Measurements from ENCODE around the gene HPSE2. TPM values are rescaled to one million over a fixed set of nuclear protein-coding genes. Genes with fewer than 3 reads are reported as not detected.
A peak's percentile ranks its signal among the peaks of the same experiment; 100 is the strongest.

The HPSE2 gene
- polyA plus RNA-seq, 1 of the 3 experiments (the other 2 are of a cell fraction) = not detected

DNA sequence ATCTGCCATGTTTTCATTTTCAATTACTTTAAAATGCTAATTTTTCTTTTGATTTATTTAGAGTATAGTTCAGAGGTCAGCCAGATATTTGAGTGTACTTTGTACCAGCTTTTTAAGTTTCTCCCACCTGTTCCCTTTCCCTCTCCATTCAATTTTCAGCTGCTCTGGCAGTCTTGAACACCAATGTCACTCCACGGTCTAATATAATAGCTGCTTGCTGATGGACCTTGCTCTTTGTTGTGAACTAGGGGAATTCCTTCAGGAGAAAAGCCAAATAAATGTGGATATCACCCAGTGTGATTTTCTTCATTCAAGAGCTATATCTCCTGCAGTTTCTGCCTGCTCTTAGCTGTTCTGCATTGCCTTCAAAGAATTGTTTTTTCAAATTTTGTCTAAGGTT is 785.0 kb downstream of the HPSE2 start:
- no peak for TF ChIP-seq RFX5 (IDR thresholded peaks at IDR 0.05; ENCODE audit: low read length)
- H3K27ac ChIP-seq (ENCODE audit: low read depth in 2 of 2, low read length in 1 of 2) = no peak overlapping the region
- H4K20me1 ChIP-seq (ENCODE audit: insufficient read depth) = no peaks in the 10 kb centered on the region
- ChIA-PET POLR2A (no interaction called here), CTCF (no interaction called here)
- no peak overlapping the region for H2AFZ ChIP-seq (ENCODE audit: low read depth)
- no peak overlapping the region for H3K4me2 ChIP-seq
- H3F3A ChIP-seq (replicated peaks; ENCODE audit: insufficient read depth) = no peaks in the 10 kb centered on the region
- H3K4me1 ChIP-seq (ENCODE audit: control insufficient read depth in 1 of 2, insufficient read depth in 2 of 2, low read depth in 1 of 2, low read length in 1 of 2) = peaks cover 0 to 11% of the 10 kb centered on the region in 2 experiments; a peak in 1 of 4 replicates
- WGBS (ENCODE audit: low lambda C conversion rate) = 24% methylated on average over 1 of the region's 1 CpG
- no peak overlapping the region for H3K4me3 ChIP-seq (ENCODE audit: low read depth in 2 of 2, low read length in 1 of 2)
- no peaks in the 10 kb centered on the region for H3K36me3 ChIP-seq (replicated peaks in 1 of 2; ENCODE audit: control insufficient read depth in 1 of 2, insufficient read depth in 2 of 2, low read length in 1 of 2)
- H3K9me2 ChIP-seq = no peaks in the 10 kb centered on the region; the same call in 1 of the 2 replicates
- peaks cover 5% of the 10 kb centered on the region; the same call in 1 of the 2 replicates for H3K79me2 ChIP-seq (ENCODE audit: insufficient read depth)
- DNase-seq = no peak
- H3K9me3 ChIP-seq = peaks cover 4% of the 10 kb centered on the region; the same call in 1 of the 2 replicates
- no peak overlapping the region for H3K9ac ChIP-seq
- no peaks in the 10 kb centered on the region; the same call in 1 of the 2 replicates for H3K27me3 ChIP-seq (ENCODE audit: insufficient read depth)

DNA sequence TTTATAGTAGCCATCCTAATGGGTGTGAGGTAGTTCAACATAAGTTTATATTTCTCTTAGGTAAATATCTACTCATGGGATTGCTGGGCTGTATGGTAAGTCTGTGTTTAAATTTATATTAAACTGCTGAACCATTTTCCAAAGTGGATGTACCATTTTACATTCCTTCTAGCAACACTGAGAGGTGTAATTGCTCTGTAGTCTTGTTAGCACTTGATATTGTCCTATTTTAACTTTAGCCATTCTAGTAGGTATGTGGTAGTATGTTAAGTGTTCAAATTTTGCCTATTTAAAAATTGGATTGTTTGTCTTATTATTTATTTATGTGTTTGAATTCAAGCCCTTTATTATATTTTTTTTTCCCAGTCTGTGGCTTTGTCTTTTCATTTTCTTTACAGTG is 786.4 kb downstream of the HPSE2 start:
- peaks cover 4% of the 10 kb centered on the region; the same call in 1 of the 2 replicates for H3K9me3 ChIP-seq
- no peak overlapping the region for H2AFZ ChIP-seq (ENCODE audit: low read depth)
- POLR2A ChIA-PET = no interaction called here
- peaks cover 5% of the 10 kb centered on the region; the same call in 1 of the 2 replicates for H3K79me2 ChIP-seq (ENCODE audit: insufficient read depth)
- H3K4me2 ChIP-seq = no peak overlapping the region
- H3K36me3 ChIP-seq (replicated peaks in 1 of 2; ENCODE audit: control insufficient read depth in 1 of 2, insufficient read depth in 2 of 2, low read length in 1 of 2) = peaks cover 0 to 11% of the 10 kb centered on the region in 2 experiments
- peaks cover 0 to 11% of the 10 kb centered on the region in 2 experiments; a peak in 1 of 4 replicates for H3K4me1 ChIP-seq (ENCODE audit: control insufficient read depth in 1 of 2, insufficient read depth in 2 of 2, low read depth in 1 of 2, low read length in 1 of 2)
- DNase-seq = no peak
- H3K9me2 ChIP-seq = no peaks in the 10 kb centered on the region; the same call in 1 of the 2 replicates
- no peak overlapping the region for H3K9ac ChIP-seq
- H3K27me3 ChIP-seq (ENCODE audit: insufficient read depth) = no peaks in the 10 kb centered on the region; the same call in 1 of the 2 replicates
- H3F3A ChIP-seq (replicated peaks; ENCODE audit: insufficient read depth) = no peaks in the 10 kb centered on the region
- H3K4me3 ChIP-seq (ENCODE audit: low read depth in 2 of 2, low read length in 1 of 2) = no peak overlapping the region
- CTCF ChIA-PET = no interaction called here
- TF ChIP-seq POLR2AphosphoS5 (IDR thresholded peaks at IDR 0.05; ENCODE audit: low read depth, low read length) (no peak), FOXM1 (IDR thresholded peaks at IDR 0.05; ENCODE audit: low read depth) (no peak), MEF2A (IDR thresholded peaks at IDR 0.05; ENCODE audit: borderline replicate concordance, low read depth) (no peak)
- TF ChIP-seq, protein P1, sequence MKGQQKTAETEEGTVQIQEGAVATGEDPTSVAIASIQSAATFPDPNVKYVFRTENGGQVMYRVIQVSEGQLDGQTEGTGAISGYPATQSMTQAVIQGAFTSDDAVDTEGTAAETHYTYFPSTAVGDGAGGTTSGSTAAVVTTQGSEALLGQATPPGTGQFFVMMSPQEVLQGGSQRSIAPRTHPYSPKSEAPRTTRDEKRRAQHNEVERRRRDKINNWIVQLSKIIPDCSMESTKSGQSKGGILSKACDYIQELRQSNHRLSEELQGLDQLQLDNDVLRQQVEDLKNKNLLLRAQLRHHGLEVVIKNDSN (IDR thresholded peaks at IDR 0.05; ENCODE audit: borderline replicate concordance, low read depth) = no peak
- TF ChIP-seq, protein P2, sequence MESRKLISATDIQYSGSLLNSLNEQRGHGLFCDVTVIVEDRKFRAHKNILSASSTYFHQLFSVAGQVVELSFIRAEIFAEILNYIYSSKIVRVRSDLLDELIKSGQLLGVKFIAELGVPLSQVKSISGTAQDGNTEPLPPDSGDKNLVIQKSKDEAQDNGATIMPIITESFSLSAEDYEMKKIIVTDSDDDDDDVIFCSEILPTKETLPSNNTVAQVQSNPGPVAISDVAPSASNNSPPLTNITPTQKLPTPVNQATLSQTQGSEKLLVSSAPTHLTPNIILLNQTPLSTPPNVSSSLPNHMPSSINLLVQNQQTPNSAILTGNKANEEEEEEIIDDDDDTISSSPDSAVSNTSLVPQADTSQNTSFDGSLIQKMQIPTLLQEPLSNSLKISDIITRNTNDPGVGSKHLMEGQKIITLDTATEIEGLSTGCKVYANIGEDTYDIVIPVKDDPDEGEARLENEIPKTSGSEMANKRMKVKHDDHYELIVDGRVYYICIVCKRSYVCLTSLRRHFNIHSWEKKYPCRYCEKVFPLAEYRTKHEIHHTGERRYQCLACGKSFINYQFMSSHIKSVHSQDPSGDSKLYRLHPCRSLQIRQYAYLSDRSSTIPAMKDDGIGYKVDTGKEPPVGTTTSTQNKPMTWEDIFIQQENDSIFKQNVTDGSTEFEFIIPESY (IDR thresholded peaks at IDR 0.05; ENCODE audit: borderline replicate concordance, low read depth) = no peak
- H3K27ac ChIP-seq (ENCODE audit: low read depth in 2 of 2, low read length in 1 of 2) = no peak overlapping the region
- no peaks in the 10 kb centered on the region for H4K20me1 ChIP-seq (ENCODE audit: insufficient read depth)

DNA sequence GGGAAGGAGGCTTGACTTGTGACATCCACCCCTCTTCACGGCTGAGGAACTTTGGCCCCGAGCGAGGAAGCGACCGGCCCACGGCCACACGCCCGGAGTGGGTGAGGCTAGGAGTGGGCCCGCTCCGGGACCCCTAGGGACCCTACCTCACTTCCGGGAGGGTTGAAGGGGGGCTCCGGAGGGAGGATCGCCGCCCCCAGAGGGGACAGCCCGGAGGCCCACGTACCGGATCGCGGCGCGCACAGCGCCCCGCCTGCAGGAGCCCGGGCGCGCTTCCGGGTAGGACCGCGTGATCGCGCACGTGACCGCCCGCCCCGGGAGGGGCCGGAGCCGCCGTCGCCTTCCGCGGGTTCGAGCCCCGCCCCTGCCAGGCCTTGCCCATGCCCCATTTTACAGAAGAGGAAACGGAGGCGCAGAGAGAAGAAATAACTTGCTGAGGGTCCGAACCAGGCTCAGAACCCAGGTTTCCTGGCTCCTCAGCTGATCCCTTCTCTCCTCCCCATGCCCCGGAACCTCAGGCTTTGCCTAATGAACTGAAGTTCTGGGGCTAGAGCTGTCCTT is 788.9 kb downstream of the HPSE2 start, which contains the start of gene HPS1:
Gene HPS1 (minus strand): TSS at position 275 of the 561 bp plus-strand sequence. CDS start 3,695 bp downstream, outside the sequence.
- POLR2A ChIA-PET = interaction anchor here (0.6 kb wide), 1 partner anchor 63 kb away, joined by 3 read pairs; no protein-coding TSS in a partner anchor
- H3K79me2 ChIP-seq (ENCODE audit: insufficient read depth) = peaks cover 5% of the 10 kb centered on the region; the same call in 1 of the 2 replicates
- peak within 1 kb of the TSS; percentile 75 to 77 for H3K4me3 ChIP-seq (ENCODE audit: low read depth in 2 of 2, low read length in 1 of 2)
- WGBS (ENCODE audit: low lambda C conversion rate) = 0% methylated on average over 4 of the region's 47 CpGs
- H3K9me2 ChIP-seq = no peaks in the 10 kb centered on the region; the same call in 1 of the 2 replicates
- CTCF ChIA-PET = interaction anchor here (1.2 to 2.5 kb wide), 2 partner anchors 21 to 137 kb away, joined by 3 to 15 read pairs; no protein-coding TSS in a partner anchor
- peak within 1 kb of the TSS; percentile 82 for H3K9ac ChIP-seq
- H3K36me3 ChIP-seq (replicated peaks in 1 of 2; ENCODE audit: control insufficient read depth in 1 of 2, insufficient read depth in 2 of 2, low read length in 1 of 2) = peaks cover 5 to 21% of the 10 kb centered on the region in 2 experiments
- DNase-seq = peak; percentile 95
- H3K4me2 ChIP-seq = peak within 1 kb of the TSS; percentile 89
- peaks cover 4% of the 10 kb centered on the region; the same call in 1 of the 2 replicates for H3K9me3 ChIP-seq
- no peaks in the 10 kb centered on the region; the same call in 1 of the 2 replicates for H3K27me3 ChIP-seq (ENCODE audit: insufficient read depth)
- peaks cover 0 to 11% of the 10 kb centered on the region in 2 experiments; a peak in 1 of 4 replicates for H3K4me1 ChIP-seq (ENCODE audit: control insufficient read depth in 1 of 2, insufficient read depth in 2 of 2, low read depth in 1 of 2, low read length in 1 of 2)
- peak within 1 kb of the TSS; percentile 100 for H2AFZ ChIP-seq (ENCODE audit: low read depth)
- H4K20me1 ChIP-seq (ENCODE audit: insufficient read depth) = no peaks in the 10 kb centered on the region
- H3K27ac ChIP-seq (ENCODE audit: low read depth in 2 of 2, low read length in 1 of 2) = peak within 1 kb of the TSS; percentile 34 to 58; a peak in 3 of 4 replicates
- H3F3A ChIP-seq (replicated peaks; ENCODE audit: insufficient read depth) = peaks cover 5% of the 10 kb centered on the region
- TF ChIP-seq MXI1 (IDR thresholded peaks at IDR 0.05; ENCODE audit: low read depth, low read length) = peak; percentile 56
- 0 out of 2 replicates have a peak, but pooled peaks have one; percentile 7 for TF ChIP-seq TEAD4 (IDR thresholded peaks at IDR 0.05; ENCODE audit: borderline replicate concordance, insufficient read depth)
- TF ChIP-seq SIN3A (IDR thresholded peaks at IDR 0.05; ENCODE audit: borderline replicate concordance, low read depth, low read length) = 0 out of 2 replicates have a peak, but pooled peaks have one; percentile 51
- TF ChIP-seq GATA2 (CRISPR knock-in tag; IDR thresholded peaks at IDR 0.05) = no peak
- TF ChIP-seq, protein P3, sequence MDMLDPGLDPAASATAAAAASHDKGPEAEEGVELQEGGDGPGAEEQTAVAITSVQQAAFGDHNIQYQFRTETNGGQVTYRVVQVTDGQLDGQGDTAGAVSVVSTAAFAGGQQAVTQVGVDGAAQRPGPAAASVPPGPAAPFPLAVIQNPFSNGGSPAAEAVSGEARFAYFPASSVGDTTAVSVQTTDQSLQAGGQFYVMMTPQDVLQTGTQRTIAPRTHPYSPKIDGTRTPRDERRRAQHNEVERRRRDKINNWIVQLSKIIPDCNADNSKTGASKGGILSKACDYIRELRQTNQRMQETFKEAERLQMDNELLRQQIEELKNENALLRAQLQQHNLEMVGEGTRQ (IDR thresholded peaks at IDR 0.05; ENCODE audit: borderline replicate concordance, low read depth, low read length) = peak; percentile 94
- TF ChIP-seq, protein P4, sequence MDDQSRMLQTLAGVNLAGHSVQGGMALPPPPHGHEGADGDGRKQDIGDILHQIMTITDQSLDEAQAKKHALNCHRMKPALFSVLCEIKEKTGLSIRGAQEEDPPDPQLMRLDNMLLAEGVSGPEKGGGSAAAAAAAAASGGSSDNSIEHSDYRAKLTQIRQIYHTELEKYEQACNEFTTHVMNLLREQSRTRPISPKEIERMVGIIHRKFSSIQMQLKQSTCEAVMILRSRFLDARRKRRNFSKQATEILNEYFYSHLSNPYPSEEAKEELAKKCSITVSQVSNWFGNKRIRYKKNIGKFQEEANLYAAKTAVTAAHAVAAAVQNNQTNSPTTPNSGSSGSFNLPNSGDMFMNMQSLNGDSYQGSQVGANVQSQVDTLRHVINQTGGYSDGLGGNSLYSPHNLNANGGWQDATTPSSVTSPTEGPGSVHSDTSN (IDR thresholded peaks at IDR 0.05) = peak; percentile 8; the same call in 1 of the 2 replicates
- TF ChIP-seq TCF12 (IDR thresholded peaks at IDR 0.05) = peak; percentile 18; the same call in 1 of the 2 replicates
- peak; percentile 96 for TF ChIP-seq ELF1 (IDR thresholded peaks at IDR 0.05)
- no peak for TF ChIP-seq NFIC (IDR thresholded peaks at IDR 0.05; ENCODE audit: borderline replicate concordance)
- TF ChIP-seq, protein P5, sequence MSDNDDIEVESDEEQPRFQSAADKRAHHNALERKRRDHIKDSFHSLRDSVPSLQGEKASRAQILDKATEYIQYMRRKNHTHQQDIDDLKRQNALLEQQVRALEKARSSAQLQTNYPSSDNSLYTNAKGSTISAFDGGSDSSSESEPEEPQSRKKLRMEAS (IDR thresholded peaks at IDR 0.05; ENCODE audit: low read depth) = peak; percentile 82; the same call in 1 of the 2 replicates

All from SK-N-SH (cell line).